ENCODE data around the gene PDIA2. TPM values are rescaled to one million over a fixed set of nuclear protein-coding genes. Genes with fewer than 3 reads are reported as not detected.

PDIA2 gene
- total RNA-seq, 4 donors from 2014 or later: 0.97 TPM; not detected in 3

GRCh38 chr16:281660-282255 lies 1.2 kb upstream of the PDIA2 start:
- no peak overlapping the region for H3K4me3 ChIP-seq
- intact Hi-C loops (cut with DNase I; ENCODE audit: low total_unique reads): loop anchor here (10.0 kb wide), 1 partner anchor 63 kb away; no protein-coding TSS in a partner anchor
- H3K27ac ChIP-seq: no peak overlapping the region
- no peak for DNase-seq
- H3K9me3 ChIP-seq: no peaks in the 10 kb centered on the region
- H3K36me3 ChIP-seq: no peaks in the 10 kb centered on the region
- TF ChIP-seq CTCF (IDR thresholded peaks at IDR 0.05): no peak
- no peak for TF ChIP-seq POLR2A (IDR thresholded peaks at IDR 0.05)
- peaks cover 3 to 8% of the 10 kb centered on the region in 2 donors for H3K27me3 ChIP-seq
- H3K4me1 ChIP-seq: peaks cover 0 to 9% of the 10 kb centered on the region in 2 donors

GRCh38 chr16:282491-282890 lies 473 bp upstream of the PDIA2 start:
- no peaks in the 10 kb centered on the region for H3K9me3 ChIP-seq
- intact Hi-C loops (cut with DNase I; ENCODE audit: low total_unique reads): loop anchor here (10.0 kb wide), 1 partner anchor 62 kb away; no protein-coding TSS in a partner anchor
- no peak for TF ChIP-seq CTCF (IDR thresholded peaks at IDR 0.05)
- no peak for TF ChIP-seq POLR2A (IDR thresholded peaks at IDR 0.05)
- H3K27ac ChIP-seq: no peak overlapping the region
- H3K4me1 ChIP-seq: peaks cover 0 to 9% of the 10 kb centered on the region in 2 donors
- no peak for DNase-seq
- no peaks in the 10 kb centered on the region for H3K36me3 ChIP-seq
- no peak overlapping the region for H3K4me3 ChIP-seq
- H3K27me3 ChIP-seq: peaks cover 3 to 8% of the 10 kb centered on the region in 2 donors

- H3K4me3 ChIP-seq: no peak overlapping the region
- no peaks in the 10 kb centered on the region for H3K36me3 ChIP-seq
- H3K27me3 ChIP-seq: peaks cover 3 to 8% of the 10 kb centered on the region in 2 donors
- H3K9me3 ChIP-seq: no peaks in the 10 kb centered on the region
- H3K27ac ChIP-seq: no peak overlapping the region
- intact Hi-C loops (cut with DNase I; ENCODE audit: low total_unique reads): loop anchor here (10.0 kb wide), 1 partner anchor 60 kb away; no protein-coding TSS in a partner anchor
- DNase-seq: no peak
- TF ChIP-seq POLR2A (IDR thresholded peaks at IDR 0.05): no peak
- no peak for TF ChIP-seq CTCF (IDR thresholded peaks at IDR 0.05)
- peaks cover 0 to 9% of the 10 kb centered on the region in 2 donors for H3K4me1 ChIP-seq
These were observed 1.5 kb downstream of the PDIA2 start for GRCh38 chr16:284204-285120.

- no peaks in the 10 kb centered on the region for H3K9me3 ChIP-seq
- H3K4me3 ChIP-seq: no peak overlapping the region
- H3K27me3 ChIP-seq: peaks cover 3 to 8% of the 10 kb centered on the region in 2 donors
- no peak overlapping the region for H3K27ac ChIP-seq
- no peak for DNase-seq
- H3K36me3 ChIP-seq: no peaks in the 10 kb centered on the region
- TF ChIP-seq POLR2A (IDR thresholded peaks at IDR 0.05): no peak
- no peak for TF ChIP-seq CTCF (IDR thresholded peaks at IDR 0.05)
- H3K4me1 ChIP-seq: peaks cover 0 to 5% of the 10 kb centered on the region in 2 donors
- intact Hi-C loops (cut with DNase I; ENCODE audit: low total_unique reads): loop anchor here (10.0 kb wide), 1 partner anchor 59 kb away; no protein-coding TSS in a partner anchor
These were observed 2.4 kb downstream of the PDIA2 start for GRCh38 chr16:285146-286055.

All from uterus (tissue), 4 donors.